Smooth muscle cell (in vitro differentiated cells): ENCODE measurements around the gene CEP55. TPM values are rescaled to one million over a fixed set of nuclear protein-coding genes. Genes with fewer than 3 reads are reported as not detected.

ENCODE experiments used
- DNase-seq: peaks from one replicate; lab custom pipeline; 2025; ENCODE audit not compliant: unreplicated experiment; lab: John Stamatoyannopoulos, UW
- H2AFZ ChIP-seq: fragments of 200-600 bp; sonication (generic); 2 replicates; pipeline ENCODE4 v1.6.0; 2016; ENCODE audit warnings: antibody characterized with exemption, low read depth, mild to moderate bottlenecking
- H3F3A ChIP-seq: fragments of 200-600 bp; sonication (generic); 2 replicates; pipeline ENCODE4 v1.6.0; 2017; ENCODE audit warnings: antibody characterized with exemption, low read depth
- H3K27ac ChIP-seq: fragments of 200-600 bp; sonication (generic); 2 replicates; pipeline ENCODE4 v1.5.1; 2016; ENCODE audit warnings: low read depth, mild to moderate bottlenecking
- H3K27me3 ChIP-seq: fragments of 200-600 bp; sonication (generic); 2 replicates; pipeline ENCODE4 v1.6.1; 2016; ENCODE audit warnings: low read depth, mild to moderate bottlenecking
- H3K36me3 ChIP-seq: fragments of 200-600 bp; sonication (generic); 2 replicates; pipeline ENCODE4 v1.5.1; 2016; ENCODE audit warnings: low read depth
- H3K4me1 ChIP-seq: fragments of 200-600 bp; sonication (generic); 2 replicates; pipeline ENCODE4 v1.5.1; 2016; ENCODE audit warnings: low read depth
- H3K4me2 ChIP-seq: fragments of 200-600 bp; sonication (generic); 2 replicates; pipeline ENCODE4 v1.6.0; 2016; ENCODE audit warnings: mild to moderate bottlenecking
- H3K4me3 ChIP-seq: fragments of 200-600 bp; sonication (generic); 2 replicates; pipeline ENCODE4 v1.5.1; 2016; ENCODE audit warnings: mild to moderate bottlenecking
- H3K79me2 ChIP-seq: fragments of 200-600 bp; sonication (generic); 2 replicates; pipeline ENCODE4 v1.6.0; 2016; ENCODE audit warnings: low read depth, mild to moderate bottlenecking
- H3K9ac ChIP-seq: fragments of 200-600 bp; sonication (generic); 2 replicates; pipeline ENCODE4 v1.6.0; 2016; ENCODE audit warnings: low read depth
- H3K9me3 ChIP-seq: fragments of 200-600 bp; sonication (generic); replicated peaks from 2 replicates; pipeline ENCODE4 v1.5.1; 2016; ENCODE audit warnings: low read depth
- H4K20me1 ChIP-seq: fragments of 200-600 bp; sonication (generic); 2 replicates; pipeline ENCODE4 v1.6.0; 2016; ENCODE audit warnings: low read depth
- CTCF ChIP-seq: fragments of 200-600 bp; sonication (generic); IDR thresholded peaks from 2 replicates; pipeline ENCODE4 v1.5.1; 2017; ENCODE audit warnings: borderline replicate concordance, mild to moderate bottlenecking, antibody characterized with exemption; ENCODE audit not compliant: insufficient read depth, poor library complexity, severe bottlenecking
- WGBS: methylation state at CpG from one replicate; pipeline ENCODE4 v1.1.7; 2016; ENCODE audit warnings: low lambda C conversion rate; 5-methylcytosine and 5-hydroxymethylcytosine counted together
- polyA plus RNA-seq: library from polyadenylated mRNA; unstranded; fragments of >200 nt; fragmentation: Nextera tagmentation; extraction: Ambion mirVana; gene quantifications from 2 replicates; pipeline ENCODE4 v1.2.1, GENCODE V29; 2016
- total RNA-seq: library from RNA; depleted of rRNA; stranded (reverse); fragments of >200 nt; gene quantifications from 2 replicates; pipeline ENCODE4 v1.2.3, GENCODE V29; 2014

The CEP55 gene
- total and polyA plus RNA-seq, 2 experiments from 2014 or later: 6.8 to 9.3 TPM

GRCh38 chr10:93468461-93469213, 27.8 kb upstream of the CEP55 start:
- peaks cover 63% of the 10 kb centered on the region for H3K79me2 ChIP-seq
- no peak overlapping the region for H2AFZ ChIP-seq
- WGBS: 49% methylated on average over 10 of the region's 10 CpGs
- peak overlapping the region; percentile 75 for H3K4me2 ChIP-seq
- DNase-seq: no peak
- H3K27me3 ChIP-seq: no peaks in the 10 kb centered on the region
- no peaks in the 10 kb centered on the region for H3K9me3 ChIP-seq
- H3K4me1 ChIP-seq: peaks cover 20% of the 10 kb centered on the region
- no peaks in the 10 kb centered on the region for H3K36me3 ChIP-seq
- peak overlapping the region; percentile 98 for H3K27ac ChIP-seq
- no peaks in the 10 kb centered on the region for H4K20me1 ChIP-seq
- TF ChIP-seq CTCF: no peak
- H3K9ac ChIP-seq: peak overlapping the region; percentile 81
- H3K4me3 ChIP-seq: no peak overlapping the region
- peaks cover 47% of the 10 kb centered on the region for H3F3A ChIP-seq

- Histone ChIP-seq H3K4me3 (no peak overlapping the region), H3K4me1 (peaks cover 18% of the 10 kb centered on the region), H4K20me1 (no peaks in the 10 kb centered on the region)
These were observed 27.0 kb upstream of the CEP55 start for GRCh38 chr10:93469454-93469853.

GRCh38 chr10:93471110-93471651, 25.2 kb upstream of the CEP55 start:
- no peak overlapping the region for H3K4me3 ChIP-seq
- H3F3A ChIP-seq: peaks cover 33% of the 10 kb centered on the region
- DNase-seq: no peak
- H3K27me3 ChIP-seq: no peaks in the 10 kb centered on the region
- H2AFZ ChIP-seq: no peak overlapping the region
- 43% methylated on average over 5 of the region's 5 CpGs for WGBS
- H3K9me3 ChIP-seq: no peaks in the 10 kb centered on the region
- no peaks in the 10 kb centered on the region for H3K36me3 ChIP-seq
- peaks cover 69% of the 10 kb centered on the region for H3K79me2 ChIP-seq
- peaks cover 17% of the 10 kb centered on the region for H3K4me1 ChIP-seq
- peak overlapping the region; percentile 32 for H3K4me2 ChIP-seq
- no peak for TF ChIP-seq CTCF
- peaks cover 10% of the 10 kb centered on the region for H4K20me1 ChIP-seq
- peak overlapping the region; percentile 32 for H3K9ac ChIP-seq
- H3K27ac ChIP-seq: peak overlapping the region; percentile 98

More at GRCh38 chr10:93469454-93469853, 27.0 kb upstream of the CEP55 start:
- H3K9ac ChIP-seq: peak overlapping the region; percentile 19
- H3K27ac ChIP-seq: peak overlapping the region; percentile 98
- peaks cover 63% of the 10 kb centered on the region for H3K79me2 ChIP-seq
- H3K36me3 ChIP-seq: no peaks in the 10 kb centered on the region
- H3K27me3 ChIP-seq: no peaks in the 10 kb centered on the region
- H3F3A ChIP-seq: peaks cover 40% of the 10 kb centered on the region
- TF ChIP-seq CTCF: no peak
- no peak overlapping the region for H2AFZ ChIP-seq
- no peaks in the 10 kb centered on the region for H3K9me3 ChIP-seq
- no peak for DNase-seq
- H3K4me2 ChIP-seq: no peak overlapping the region
- 84% methylated on average over 3 of the region's 3 CpGs for WGBS
